H1 (cell line): Measurements from ENCODE around the gene SLC2A4RG. TPM values are rescaled to one million over a fixed set of nuclear protein-coding genes. Genes with fewer than 3 reads are reported as not detected.

Experiments used
- CTCF ChIA-PET: fragments of 300-600 bp; sonication (Branson Sonifier 250); formaldehyde crosslinking; loops from one replicate; lab custom pipeline; 2021; ENCODE audit not compliant: partially characterized antibody; lab: Charles Lee
- POLR2A ChIA-PET: fragments of 300-600 bp; sonication (Branson Sonifier 250); formaldehyde crosslinking; loops from one replicate; lab custom pipeline; 2021; ENCODE audit warnings: inconsistent platforms; ENCODE audit not compliant: partially characterized antibody; lab: Charles Lee
- DNase-seq, 2 experiments: peaks; one replicate each; pipeline versions ENCODE4 v3.0.0 to v3.0.0-alpha.2; 2010 to 2022; ENCODE audit warnings: low spot score in 2 of 2, low read depth in 1 of 2, mixed read lengths in 1 of 2
- FAIRE-seq: peaks from 2 replicates; lab custom pipeline; 2011; peaks lifted over from hg19 to GRCh38; lab: Jason Lieb, UNC
- H2AFZ ChIP-seq: 2 replicates; pipeline ENCODE4 v1.8.1; 2012; ENCODE audit warnings: low read length, inconsistent platforms
- H2AK5ac ChIP-seq: 2 replicates; pipeline ENCODE4 v1.6.1; 2013; ENCODE audit warnings: low read depth, low read length
- H2BK120ac ChIP-seq: replicated peaks from 2 replicates; pipeline ENCODE3; 2013; ENCODE audit warnings: low read depth, low read length, inconsistent platforms
- H2BK12ac ChIP-seq: 2 replicates; pipeline ENCODE4 v1.6.1; 2013; ENCODE audit warnings: low read depth, low read length
- H2BK15ac ChIP-seq: 2 replicates; pipeline ENCODE4 v1.6.1; 2013; ENCODE audit warnings: low read length
- H2BK20ac ChIP-seq: 2 replicates; pipeline ENCODE4 v1.6.1; 2013; ENCODE audit warnings: low read length
- H2BK5ac ChIP-seq: 2 replicates; pipeline ENCODE4 v1.6.1; 2013; ENCODE audit warnings: low read depth, low read length
- H3K14ac ChIP-seq: 2 replicates; pipeline ENCODE4 v1.6.1; 2013; ENCODE audit warnings: inconsistent platforms; ENCODE audit not compliant: insufficient read length
- H3K18ac ChIP-seq: 2 replicates; pipeline ENCODE4 v1.6.1; 2013; ENCODE audit warnings: low read length; ENCODE audit errors: extremely low read depth
- H3K23ac ChIP-seq: 2 replicates; pipeline ENCODE4 v1.6.1; 2013; ENCODE audit warnings: inconsistent platforms; ENCODE audit not compliant: insufficient read length
- H3K23me2 ChIP-seq: 2 replicates; pipeline ENCODE4 v1.6.1; 2013; ENCODE audit warnings: low read depth, low read length
- H3K27ac ChIP-seq: 2 replicates; pipeline ENCODE4 v1.6.1; 2011; ENCODE audit warnings: low read depth, low read length, inconsistent platforms
- H3K27me3 ChIP-seq, 4 experiments: replicated peaks in 1 of 4; 1 replicate in 1 of 4; 2 replicates in 3 of 4; pipeline versions ENCODE4 v1.6.1 to v1.8.1; 2011 to 2013; ENCODE audit warnings: low read length in 3 of 4, mild to moderate bottlenecking in 3 of 4, inconsistent platforms in 2 of 4, mixed read lengths in 2 of 4, moderate library complexity in 1 of 4; ENCODE audit not compliant: control insufficient read depth in 3 of 4, insufficient read depth in 3 of 4; ENCODE audit errors: extremely low read depth in 1 of 4
- H3K36me3 ChIP-seq, 4 experiments: 2 replicates each; pipeline versions ENCODE4 v1.6.1 to v1.8.1; 2011 to 2013; ENCODE audit warnings: mild to moderate bottlenecking in 4 of 4, low read length in 3 of 4, moderate library complexity in 2 of 4, control low read depth in 1 of 4, inconsistent platforms in 1 of 4; ENCODE audit not compliant: insufficient read depth in 4 of 4, control insufficient read depth in 2 of 4
- H3K4ac ChIP-seq: replicated peaks from 2 replicates; pipeline ENCODE3; 2013; ENCODE audit warnings: low read length, low read depth, mixed read lengths, inconsistent platforms; ENCODE audit not compliant: insufficient read length
- H3K4me1 ChIP-seq, 4 experiments: replicated peaks in 1 of 4; 1 replicate in 1 of 4; 2 replicates in 3 of 4; pipeline versions ENCODE4 v1.6.1 to v1.8.1; 2011 to 2013; ENCODE audit warnings: low read length in 3 of 4, inconsistent platforms in 2 of 4, mixed read lengths in 1 of 4; ENCODE audit not compliant: insufficient read depth in 4 of 4, control insufficient read depth in 3 of 4
- H3K4me2 ChIP-seq, 2 experiments: 2 replicates each; pipeline versions ENCODE4 v1.6.1 to v1.8.1; 2011 to 2013; ENCODE audit warnings: low read depth in 2 of 2, low read length in 2 of 2, control low read depth in 1 of 2, inconsistent platforms in 1 of 2, mild to moderate bottlenecking in 1 of 2; ENCODE audit not compliant: insufficient read depth in 1 of 2
- H3K4me3 ChIP-seq, 4 experiments: fragments of 200-600, 300-600 bp in 1 of 4; sonication (generic), shearing (Covaris generic), sonication (Bioruptor Twin) in 1 of 4; 2 replicates each; pipeline versions ENCODE4 v1.5.1 to v1.8.1; 2011 to 2016; ENCODE audit warnings: low read length in 4 of 4, low read depth in 3 of 4, control low read depth in 2 of 4, inconsistent platforms in 2 of 4, mild to moderate bottlenecking in 2 of 4, mixed read lengths in 1 of 4, moderate library complexity in 1 of 4; ENCODE audit not compliant: insufficient read depth in 2 of 4; ENCODE audit errors: extremely low read depth in 1 of 4
- H3K56ac ChIP-seq: replicated peaks from 2 replicates; pipeline ENCODE3; 2013; ENCODE audit warnings: low read depth, mild to moderate bottlenecking, mixed read lengths, low read length, inconsistent platforms; ENCODE audit not compliant: insufficient read length
- H3K79me1 ChIP-seq: 2 replicates; pipeline ENCODE4 v1.6.1; 2013; ENCODE audit warnings: low read depth, low read length, control low read depth
- H3K79me2 ChIP-seq, 2 experiments: 2 replicates each; pipeline versions ENCODE4 v1.6.1 to v1.8.1; 2012 to 2013; ENCODE audit warnings: low read length in 2 of 2, mild to moderate bottlenecking in 2 of 2, inconsistent platforms in 1 of 2; ENCODE audit not compliant: insufficient read depth in 2 of 2, control insufficient read depth in 1 of 2
- H3K9ac ChIP-seq, 4 experiments: replicated peaks in 1 of 4; 1 replicate in 1 of 4; 2 replicates in 3 of 4; pipeline versions ENCODE4 v1.6.1 to v1.8.1; 2011 to 2013; ENCODE audit warnings: low read depth in 3 of 4, low read length in 3 of 4, control low read depth in 2 of 4, mild to moderate bottlenecking in 2 of 4, moderate library complexity in 2 of 4, inconsistent platforms in 1 of 4; ENCODE audit errors: extremely low read depth in 1 of 4
- H3K9me3 ChIP-seq, 2 experiments: 2 replicates each; pipeline versions ENCODE4 v1.6.1 to v1.8.1; 2012 to 2013; ENCODE audit warnings: mild to moderate bottlenecking in 2 of 2, moderate library complexity in 2 of 2, control low read depth in 1 of 2, inconsistent platforms in 1 of 2, low read depth in 1 of 2, low read length in 1 of 2, mixed read lengths in 1 of 2; ENCODE audit not compliant: insufficient read depth in 2 of 2
- H4K20me1 ChIP-seq, 2 experiments: replicated peaks in 1 of 2; 2 replicates each; pipeline versions ENCODE3 to v1.8.1; 2011 to 2013; ENCODE audit warnings: inconsistent platforms in 2 of 2, low read length in 2 of 2, mild to moderate bottlenecking in 1 of 2; ENCODE audit not compliant: insufficient read depth in 2 of 2, control insufficient read depth in 1 of 2
- H4K5ac ChIP-seq: 2 replicates; pipeline ENCODE4 v1.6.1; 2013; ENCODE audit warnings: low read length, low read depth, mixed read lengths, inconsistent platforms; ENCODE audit not compliant: insufficient read length
- H4K8ac ChIP-seq: 2 replicates; pipeline ENCODE4 v1.8.0; 2013; ENCODE audit warnings: mild to moderate bottlenecking, moderate library complexity, low read length, inconsistent platforms; ENCODE audit not compliant: insufficient read depth; ENCODE audit errors: extremely low read depth
- H4K91ac ChIP-seq: replicated peaks from 2 replicates; pipeline ENCODE3; 2013; ENCODE audit warnings: low read length, mixed read lengths, inconsistent platforms; ENCODE audit not compliant: insufficient read length
- ASH2L ChIP-seq: fragments of 200-600, 300-600 bp; sonication (generic); IDR thresholded peaks from one replicate; pipeline ENCODE4 v1.7.1; 2017; ENCODE audit warnings: low read length
- BACH1 ChIP-seq: IDR thresholded peaks from 2 replicates; pipeline ENCODE4 v1.6.1; 2012; ENCODE audit warnings: low read length, improper control_type of control experiment
- EGR1 ChIP-seq: IDR thresholded peaks from 2 replicates; pipeline ENCODE4 v1.6.1; 2011; ENCODE audit warnings: low read depth, low read length, borderline replicate concordance
- HDAC2 ChIP-seq, 2 experiments: fragments of 300-600 bp in 1 of 2; sonication (generic) in 1 of 2; IDR thresholded peaks; 2 replicates each; pipeline ENCODE4 v1.6.1; 2011 to 2012; ENCODE audit warnings: low read depth in 2 of 2, low read length in 2 of 2, mild to moderate bottlenecking in 2 of 2, moderate library complexity in 2 of 2, borderline replicate concordance in 1 of 2, inconsistent platforms in 1 of 2
- POLR2A ChIP-seq, 2 experiments: IDR thresholded peaks; 1 replicate in 1 of 2; 2 replicates in 1 of 2; pipeline ENCODE4 v1.6.1; 2011; ENCODE audit warnings: low read depth in 2 of 2, low read length in 2 of 2, mild to moderate bottlenecking in 2 of 2; ENCODE audit errors: control extremely low read depth in 1 of 2
- RAD21 ChIP-seq, 2 experiments: IDR thresholded peaks in 1 of 2; conservative IDR thresholded peaks in 1 of 2; 2 replicates each; pipeline ENCODE4 v1.6.1; 2011; ENCODE audit warnings: low read depth in 2 of 2, low read length in 2 of 2, improper control_type of control experiment in 1 of 2, inconsistent platforms in 1 of 2, mild to moderate bottlenecking in 1 of 2, moderate library complexity in 1 of 2
- RBBP5 ChIP-seq: IDR thresholded peaks from 2 replicates; pipeline ENCODE4 v1.7.1; 2012; ENCODE audit warnings: low read depth, mild to moderate bottlenecking, inconsistent platforms, low read length, moderate library complexity, borderline replicate concordance
- RNF2 ChIP-seq: fragments of 200-900, 300-1000 bp; sonication (generic); IDR thresholded peaks from 2 replicates; pipeline ENCODE4 v1.7.1; 2016; ENCODE audit warnings: borderline replicate concordance, low read depth, mild to moderate bottlenecking, antibody characterized with exemption, low read length; ENCODE audit not compliant: poor library complexity, severe bottlenecking; ENCODE audit errors: missing control alignments
- SAP30 ChIP-seq: fragments of 300-600 bp; sonication (generic); IDR thresholded peaks from 2 replicates; pipeline ENCODE4 v1.7.1; 2012; ENCODE audit warnings: low read length, moderate library complexity, mild to moderate bottlenecking, inconsistent platforms; ENCODE audit not compliant: insufficient read depth, insufficient replicate concordance
- SIRT6 ChIP-seq: IDR thresholded peaks from one replicate; pipeline ENCODE4 v1.7.1; 2012; ENCODE audit warnings: low read length, inconsistent platforms
- TBP ChIP-seq: IDR thresholded peaks from 2 replicates; pipeline ENCODE4 v1.6.1; 2011; ENCODE audit warnings: low read depth, low read length, improper control_type of control experiment
- WGBS, 2 experiments: shearing (Covaris generic) in 1 of 2; methylation state at CpG; one replicate each; pipeline versions ENCODE4 v1.1.6 to v1.1.7; 2013 to 2015; ENCODE audit warnings: low lambda C conversion rate in 2 of 2, mixed read lengths in 2 of 2, inconsistent platforms in 1 of 2, low coverage in 1 of 2, missing lambda C conversion rate in 1 of 2; ENCODE audit not compliant: insufficient replicate concordance in 2 of 2, insufficient coverage in 1 of 2, insufficient read length in 1 of 2; ENCODE audit errors: extremely low coverage in 1 of 2, missing lambda C conversion rate in 1 of 2; 5-methylcytosine and 5-hydroxymethylcytosine counted together
- polyA plus RNA-seq, 7 experiments: library from polyadenylated mRNA; depleted of rRNA in 3 of 7; stranded (reverse) in 5 of 7; unstranded in 2 of 7; fragments of >200 nt in 5 of 7; fragments of 200-250 nt in 2 of 7; gene quantifications; 1 replicate in 5 of 7; 2 replicates in 1 of 7; 4 replicates in 1 of 7; pipeline versions ENCODE4 v1.2.1 to v1.2.3, GENCODE V29; 2011 to 2013; ENCODE audit warnings: missing spikeins in 2 of 7, mixed read lengths in 2 of 7
- total RNA-seq: library from RNA; stranded (reverse); fragmentation: NEBNext Ultra II Directional; extraction: Animal tissue kit (Norgen Biotek cat#: 25700); gene quantifications from 2 replicates; pipeline ENCODE4 v1.2.1, GENCODE V29; 2021

The SLC2A4RG gene
- total and polyA plus RNA-seq, 2 of the 8 experiments (the other 6 are each of a cell fraction or from before 2014, with no cell fraction given): 15.9 to 29.1 TPM

GRCh38 chr20:63751471-63752271 is 12.1 kb downstream of the SLC2A4RG start:
- Histone ChIP-seq H2BK12ac (peak overlapping the region; percentile 27; the same call in 1 of the 2 replicates), H4K91ac (peak overlapping the region; percentile 40), H3K27ac (no peak overlapping the region), H4K20me1 (peaks cover 0 to 2% of the 10 kb centered on the region in 2 experiments), H3K4me3 (no peak overlapping the region), H3K4ac (peak overlapping the region; percentile 90), H2BK120ac (no peak overlapping the region), H2AFZ (no peak overlapping the region), H3K36me3 (peaks cover 0 to 2% (median 0%) of the 10 kb centered on the region in 4 experiments; a peak in 2 of 8 replicates), H3K79me2 (no peaks in the 10 kb centered on the region), H4K8ac (peak overlapping the region; percentile 75; the same call in 1 of the 2 replicates), H3K23ac (no peak overlapping the region), H2AK5ac (peak overlapping the region; percentile 53; the same call in 1 of the 2 replicates), H3K4me1 (peaks cover 0 to 20% (median 4%) of the 10 kb centered on the region in 4 experiments; a peak in 6 of 7 replicates), H3K14ac (no peak overlapping the region), H3K27me3 (no peaks in the 10 kb centered on the region), H3K9me3 (no peaks in the 10 kb centered on the region), H3K4me2 (no peak overlapping the region), H3K23me2 (no peaks in the 10 kb centered on the region), H3K79me1 (no peaks in the 10 kb centered on the region; the same call in 1 of the 2 replicates), H4K5ac (peak overlapping the region; percentile 63), H2BK20ac (no peak overlapping the region), H2BK5ac (peak overlapping the region; percentile 83; the same call in 1 of the 2 replicates), H3K9ac (no peak overlapping the region), H2BK15ac (no peak overlapping the region), H3K56ac (no peak overlapping the region), H3K18ac (peak overlapping the region; percentile 78)
- no peak for FAIRE-seq
- POLR2A ChIA-PET: interaction anchor here (0.6 to 4.5 kb wide), 5 partner anchors 11 to 56 kb away, joined by 3 to 23 read pairs (median 3); partner anchors contain the start of genes LIME1 and TNFRSF6B
- CTCF ChIA-PET: interaction anchor here (0.5 to 4.4 kb wide), 6 partner anchors 9 to 525 kb away, joined by 3 to 17 read pairs (median 3); partner anchors contain the start of gene TPD52L2
- DNase-seq: no peak
- 99% methylated on average over 9 of the region's 45 CpGs; no CpG with 5 or more reads in 1 of the 2 experiments for WGBS, 2 experiments
- TF ChIP-seq POLR2A (IDR thresholded peaks at IDR 0.05; ENCODE audit: control extremely low read depth in 1 of 2, low read depth in 2 of 2, low read length in 2 of 2) (no peak), RAD21 (IDR thresholded peaks at IDR 0.05 in 1 of 2, conservative IDR thresholded peaks at IDR 0.05 in 1 of 2; ENCODE audit: low read depth in 2 of 2, low read length in 2 of 2) (no peak), EGR1 (no peak), BACH1 (no peak), HDAC2 (IDR thresholded peaks at IDR 0.05; ENCODE audit: borderline replicate concordance in 1 of 2, low read depth in 2 of 2, low read length in 2 of 2) (no peak), SAP30 (no peak), RNF2 (no peak), ASH2L (no peak), RBBP5 (no peak), SIRT6 (no peak), TBP (no peak)
